HEK293 (cell line): Measurements from ENCODE around the gene GPATCH2.
"Not testable (repeated sequence)": the region's sequence is repeated elsewhere in the genome, so short reads cannot be mapped to it uniquely, and the experiment has no call there.

Experiments used
- CTCF ChIA-PET: fragments of 350-600 bp; formaldehyde crosslinking; extraction: SDS; loops from one replicate; lab custom pipeline; 2021; ENCODE audit warnings: antibody characterized with exemption; lab: Yijun Ruan, JAX
- POLR2A ChIA-PET: fragments of 300-600 bp; formaldehyde crosslinking; extraction: SDS; loops from one replicate; lab custom pipeline; 2020; ENCODE audit warnings: antibody characterized with exemption, inconsistent platforms; lab: Yijun Ruan, JAX
- H3K27ac ChIP-seq: fragments of 200-500 bp; sonication (Bioruptor generic); 2 replicates; pipeline ENCODE4 v1.5.1; 2014; ENCODE audit warnings: low read depth, low read length, control low read depth, inconsistent platforms; ENCODE audit errors: extremely low read depth
- H3K36me3 ChIP-seq, 2 experiments: fragments of 200-500 bp in 1 of 2; sonication (Bioruptor generic) in 1 of 2; 1 replicate in 1 of 2; 2 replicates in 1 of 2; pipeline ENCODE4 v1.5.1; 2014 to 2017; ENCODE audit warnings: inconsistent platforms in 2 of 2, low read length in 2 of 2; ENCODE audit not compliant: control insufficient read depth in 2 of 2, insufficient read depth in 1 of 2
- H3K4me1 ChIP-seq: fragments of 200-500 bp; sonication (Bioruptor generic); 2 replicates; pipeline ENCODE4 v1.5.1; 2014; ENCODE audit warnings: mild to moderate bottlenecking, low read length, inconsistent platforms; ENCODE audit not compliant: control insufficient read depth, insufficient read depth
- H3K4me3 ChIP-seq: 2 replicates; pipeline ENCODE4 v1.5.1; 2011; ENCODE audit warnings: low read depth, mild to moderate bottlenecking, control low read depth, low read length, moderate library complexity
- H3K9me3 ChIP-seq: fragments of 200-500 bp; sonication (Bioruptor generic); 2 replicates; pipeline ENCODE4 v1.5.1; 2014; ENCODE audit warnings: low read depth, low read length, inconsistent platforms; ENCODE audit not compliant: control insufficient read depth, insufficient read depth
- GFI1B ChIP-seq: fragments of 450-650 bp; formaldehyde crosslinking; IDR thresholded peaks from 2 replicates; pipeline ENCODE4 v1.5.1; 2016; ENCODE audit warnings: missing biosample characterization, missing genetic modification characterization
- INSM2 ChIP-seq: fragments of 450-650 bp; formaldehyde crosslinking; IDR thresholded peaks from 2 replicates; pipeline ENCODE4 v1.5.1; 2016; ENCODE audit warnings: missing biosample characterization, missing genetic modification characterization
- KLF16 ChIP-seq: fragments of 450-650 bp; formaldehyde crosslinking; IDR thresholded peaks from 2 replicates; pipeline ENCODE4 v1.5.1; 2017; ENCODE audit warnings: missing biosample characterization, missing genetic modification characterization
- OVOL3 ChIP-seq: fragments of 450-650 bp; formaldehyde crosslinking; IDR thresholded peaks from 2 replicates; pipeline ENCODE4 v1.5.1; 2016; ENCODE audit warnings: missing biosample characterization, missing genetic modification characterization
- ZFP69B ChIP-seq: fragments of 450-650 bp; formaldehyde crosslinking; IDR thresholded peaks from 2 replicates; pipeline ENCODE4 v1.5.1; 2016; ENCODE audit warnings: missing biosample characterization, missing genetic modification characterization
- ZNF148 ChIP-seq: fragments of 450-650 bp; formaldehyde crosslinking; IDR thresholded peaks from 2 replicates; pipeline ENCODE4 v1.5.0; 2017; ENCODE audit warnings: missing biosample characterization, missing genetic modification characterization, borderline replicate concordance
- ZNF169 ChIP-seq: fragments of 450-650 bp; formaldehyde crosslinking; IDR thresholded peaks from 2 replicates; pipeline ENCODE4 v1.5.1; 2016; ENCODE audit warnings: missing biosample characterization, missing genetic modification characterization
- ZNF202 ChIP-seq: fragments of 450-650 bp; formaldehyde crosslinking; IDR thresholded peaks from 2 replicates; pipeline ENCODE4 v1.5.1; 2016; ENCODE audit warnings: missing biosample characterization, missing genetic modification characterization, borderline replicate concordance
- ZNF37A ChIP-seq: fragments of 450-650 bp; IDR thresholded peaks from 2 replicates; pipeline ENCODE4 v1.5.1; 2018; ENCODE audit warnings: missing biosample characterization, missing genetic modification characterization
- ZNF48 ChIP-seq: fragments of 450-650 bp; formaldehyde crosslinking; IDR thresholded peaks from 2 replicates; pipeline ENCODE4 v1.5.1; 2016; ENCODE audit warnings: missing biosample characterization, missing genetic modification characterization
- ZNF530 ChIP-seq: fragments of 450-650 bp; formaldehyde crosslinking; IDR thresholded peaks from 2 replicates; pipeline ENCODE4 v1.5.1; 2016; ENCODE audit warnings: low read depth, missing biosample characterization, missing genetic modification characterization
- ZNF544 ChIP-seq: fragments of 450-650 bp; formaldehyde crosslinking; IDR thresholded peaks from 2 replicates; pipeline ENCODE4 v1.5.0; 2017; ENCODE audit warnings: missing biosample characterization, missing genetic modification characterization
- ZNF580 ChIP-seq: fragments of 450-650 bp; formaldehyde crosslinking; IDR thresholded peaks from 2 replicates; pipeline ENCODE4 v1.5.1; 2016; ENCODE audit warnings: missing biosample characterization, missing genetic modification characterization
- ZNF610 ChIP-seq: fragments of 450-650 bp; formaldehyde crosslinking; IDR thresholded peaks from 2 replicates; pipeline ENCODE4 v1.5.1; 2016; ENCODE audit warnings: missing biosample characterization, missing genetic modification characterization, borderline replicate concordance
- ZNF629 ChIP-seq: fragments of 450-650 bp; formaldehyde crosslinking; IDR thresholded peaks from 2 replicates; pipeline ENCODE4 v1.5.1; 2017; ENCODE audit warnings: missing biosample characterization, missing genetic modification characterization
- ZNF837 ChIP-seq: fragments of 450-650 bp; formaldehyde crosslinking; IDR thresholded peaks from 2 replicates; pipeline ENCODE4 v1.5.1; 2016; ENCODE audit warnings: missing biosample characterization, missing genetic modification characterization
- ZXDB ChIP-seq: fragments of 450-650 bp; formaldehyde crosslinking; IDR thresholded peaks from 2 replicates; pipeline ENCODE4 v1.5.1; 2016; ENCODE audit warnings: missing biosample characterization, missing genetic modification characterization

The GPATCH2 gene

GRCh38 chr1:217388522-217389065 is 242.3 kb downstream of the GPATCH2 start:
- Histone ChIP-seq H3K4me3 (no peak overlapping the region), H3K27ac (no peak overlapping the region), H3K36me3 (no peaks in the 10 kb centered on the region), H3K9me3 (no peaks in the 10 kb centered on the region), H3K4me1 (no peaks in the 10 kb centered on the region)
- ChIA-PET CTCF (interaction anchor here (0.8 kb wide), 1 partner anchor 343 kb away, joined by 3 read pairs; no protein-coding TSS in a partner anchor), POLR2A (no interaction called here)
- TF ChIP-seq ZNF530 (tag by site-specific recombination), result no peak
- no peak for TF ChIP-seq ZNF629 (tag by site-specific recombination)
- no peak for TF ChIP-seq ZNF37A (tag by site-specific recombination)
- TF ChIP-seq ZFP69B, result no peak
- TF ChIP-seq ZNF202 (tag by site-specific recombination), result no peak
- no peak for TF ChIP-seq ZNF148
- TF ChIP-seq KLF16 (tag by site-specific recombination), result no peak
- TF ChIP-seq GFI1B (tag by site-specific recombination), result no peak
- TF ChIP-seq ZNF169 (tag by site-specific recombination), result no peak
- TF ChIP-seq ZXDB (tag by site-specific recombination), result no peak
- no peak for TF ChIP-seq OVOL3
- no peak for TF ChIP-seq INSM2 (tag by site-specific recombination)
- TF ChIP-seq ZNF580 (tag by site-specific recombination), result no peak
- TF ChIP-seq ZNF837 (tag by site-specific recombination), result no peak
- TF ChIP-seq ZNF544 (tag by site-specific recombination), result no peak
- TF ChIP-seq ZNF48 (tag by site-specific recombination), result no peak
- no peak for TF ChIP-seq ZNF610 (tag by site-specific recombination)

GRCh38 chr1:217381773-217382172 is 249.1 kb downstream of the GPATCH2 start:
- H3K27ac ChIP-seq, CTCF ChIA-PET, POLR2A ChIA-PET, H3K4me1 ChIP-seq, H3K9me3 ChIP-seq, H3K4me3 ChIP-seq, H3K36me3 ChIP-seq: not testable (repeated sequence)

- H3K27ac ChIP-seq, H3K36me3 ChIP-seq: not testable (repeated sequence)
Measured at GRCh38 chr1:217379804-217380203, 251.1 kb downstream of the GPATCH2 start.

More at GRCh38 chr1:217379804-217380203, 251.1 kb downstream of the GPATCH2 start:
- CTCF ChIA-PET, H3K4me3 ChIP-seq, POLR2A ChIA-PET, H3K9me3 ChIP-seq, H3K4me1 ChIP-seq: not testable (repeated sequence)
